ENCODE measurements around the gene ABCG2.
A peak's percentile ranks its signal among the peaks of the same experiment; 100 is the strongest.

Gene ABCG2

GRCh38 chr4:88097781-88098180 is 60.7 kb downstream of the ABCG2 start:
- Histone ChIP-seq H3K36me3 (ENCODE audit: insufficient read depth, low read length) (no peaks in the 10 kb centered on the region), H3K9me3 (ENCODE audit: insufficient read depth, low read depth, low read length) (no peaks in the 10 kb centered on the region)
- WGBS, result 88% methylated on average over 1 of the region's 3 CpGs

GRCh38 chr4:88097301-88097700 is 61.1 kb downstream of the ABCG2 start:
- Histone ChIP-seq H3K4me1 (ENCODE audit: insufficient read depth, low read length) (no peaks in the 10 kb centered on the region), H3K27ac (ENCODE audit: low read depth, low read length) (no peak overlapping the region), H3K9me3 (ENCODE audit: insufficient read depth, low read depth, low read length) (no peaks in the 10 kb centered on the region), H3K27me3 (ENCODE audit: insufficient read depth, low read length) (no peaks in the 10 kb centered on the region), H3K36me3 (ENCODE audit: insufficient read depth, low read length) (no peaks in the 10 kb centered on the region), H3K4me3 (ENCODE audit: low read length) (no peak overlapping the region), H3K9ac (ENCODE audit: low read depth, low read length) (no peak overlapping the region)
- WGBS, result 89% methylated on average over 2 of the region's 2 CpGs

More at GRCh38 chr4:88097781-88098180, 60.7 kb downstream of the ABCG2 start:
- Histone ChIP-seq H3K27ac (ENCODE audit: low read depth, low read length) (no peak overlapping the region), H3K9ac (ENCODE audit: low read depth, low read length) (no peak overlapping the region), H3K4me1 (ENCODE audit: insufficient read depth, low read length) (no peaks in the 10 kb centered on the region), H3K4me3 (ENCODE audit: low read length) (no peak overlapping the region), H3K27me3 (ENCODE audit: insufficient read depth, low read length) (no peaks in the 10 kb centered on the region)

GRCh38 chr4:88093874-88094273 is 64.6 kb downstream of the ABCG2 start:
- Histone ChIP-seq H3K27ac (ENCODE audit: low read depth, low read length) (no peak overlapping the region), H3K4me1 (ENCODE audit: insufficient read depth, low read length) (no peaks in the 10 kb centered on the region), H3K9ac (ENCODE audit: low read depth, low read length) (no peak overlapping the region), H3K27me3 (ENCODE audit: insufficient read depth, low read length) (no peaks in the 10 kb centered on the region), H3K4me3 (ENCODE audit: low read length) (no peak overlapping the region), H3K9me3 (ENCODE audit: insufficient read depth, low read depth, low read length) (no peaks in the 10 kb centered on the region), H3K36me3 (ENCODE audit: insufficient read depth, low read length) (no peaks in the 10 kb centered on the region)
- 89% methylated on average over 5 of the region's 5 CpGs for WGBS

GRCh38 chr4:88091378-88091777 is 67.1 kb downstream of the ABCG2 start:
- H3K27me3 ChIP-seq (ENCODE audit: insufficient read depth, low read length), result no peaks in the 10 kb centered on the region
- H3K9ac ChIP-seq (ENCODE audit: low read depth, low read length), result no peak overlapping the region
- H3K4me3 ChIP-seq (ENCODE audit: low read length), result no peak overlapping the region
- WGBS, result 98% methylated on average over 2 of the region's 3 CpGs
- H3K9me3 ChIP-seq (ENCODE audit: insufficient read depth, low read depth, low read length), result no peaks in the 10 kb centered on the region
- no peaks in the 10 kb centered on the region for H3K4me1 ChIP-seq (ENCODE audit: insufficient read depth, low read length)
- no peaks in the 10 kb centered on the region for H3K36me3 ChIP-seq (ENCODE audit: insufficient read depth, low read length)
- H3K27ac ChIP-seq (ENCODE audit: low read depth, low read length), result no peak overlapping the region

- Histone ChIP-seq H3K4me3 (ENCODE audit: low read length) (no peak overlapping the region), H3K27ac (ENCODE audit: low read depth, low read length) (no peak overlapping the region), H3K36me3 (ENCODE audit: insufficient read depth, low read length) (no peaks in the 10 kb centered on the region), H3K9me3 (ENCODE audit: insufficient read depth, low read depth, low read length) (no peaks in the 10 kb centered on the region), H3K9ac (ENCODE audit: low read depth, low read length) (no peak overlapping the region), H3K4me1 (ENCODE audit: insufficient read depth, low read length) (no peaks in the 10 kb centered on the region), H3K27me3 (ENCODE audit: insufficient read depth, low read length) (no peaks in the 10 kb centered on the region)
Observed at GRCh38 chr4:88090898-88091297, 67.5 kb downstream of the ABCG2 start.

- H3K4me1 ChIP-seq (ENCODE audit: insufficient read depth, low read length), result no peaks in the 10 kb centered on the region
- no peak overlapping the region for H3K9ac ChIP-seq (ENCODE audit: low read depth, low read length)
- H3K9me3 ChIP-seq (ENCODE audit: insufficient read depth, low read depth, low read length), result no peaks in the 10 kb centered on the region
- no peak overlapping the region for H3K27ac ChIP-seq (ENCODE audit: low read depth, low read length)
- no peak overlapping the region for H3K4me3 ChIP-seq (ENCODE audit: low read length)
- WGBS, result 93% methylated on average over 1 of the region's 1 CpG
- H3K36me3 ChIP-seq (ENCODE audit: insufficient read depth, low read length), result no peaks in the 10 kb centered on the region
- H3K27me3 ChIP-seq (ENCODE audit: insufficient read depth, low read length), result no peaks in the 10 kb centered on the region
Observed at GRCh38 chr4:88087004-88087403, 71.4 kb downstream of the ABCG2 start.

GRCh38 chr4:88080626-88081025 is 77.8 kb downstream of the ABCG2 start:
- WGBS, result 82% methylated on average over 1 of the region's 1 CpG

GRCh38 chr4:88078579-88078978 is 79.9 kb downstream of the ABCG2 start:
- H3K4me1 ChIP-seq (ENCODE audit: insufficient read depth, low read length), result no peaks in the 10 kb centered on the region
- H3K9me3 ChIP-seq (ENCODE audit: insufficient read depth, low read depth, low read length), result no peaks in the 10 kb centered on the region
- H3K27me3 ChIP-seq (ENCODE audit: insufficient read depth, low read length), result no peaks in the 10 kb centered on the region
- H3K27ac ChIP-seq (ENCODE audit: low read depth, low read length), result peak overlapping the region; percentile 41; the same call in 1 of the 2 replicates
- H3K4me3 ChIP-seq (ENCODE audit: low read length), result no peak overlapping the region
- 95% methylated on average over 1 of the region's 2 CpGs for WGBS
- H3K9ac ChIP-seq (ENCODE audit: low read depth, low read length), result no peak overlapping the region
- H3K36me3 ChIP-seq (ENCODE audit: insufficient read depth, low read length), result peaks cover 50% of the 10 kb centered on the region

More at GRCh38 chr4:88080626-88081025, 77.8 kb downstream of the ABCG2 start:
- H3K9me3 ChIP-seq (ENCODE audit: insufficient read depth, low read depth, low read length), result no peaks in the 10 kb centered on the region
- H3K4me1 ChIP-seq (ENCODE audit: insufficient read depth, low read length), result no peaks in the 10 kb centered on the region
- H3K9ac ChIP-seq (ENCODE audit: low read depth, low read length), result no peak overlapping the region
- H3K27ac ChIP-seq (ENCODE audit: low read depth, low read length), result no peak overlapping the region
- H3K4me3 ChIP-seq (ENCODE audit: low read length), result no peak overlapping the region
- no peaks in the 10 kb centered on the region for H3K27me3 ChIP-seq (ENCODE audit: insufficient read depth, low read length)
- H3K36me3 ChIP-seq (ENCODE audit: insufficient read depth, low read length), result peaks cover 29% of the 10 kb centered on the region

- Histone ChIP-seq H3K27ac (ENCODE audit: low read depth, low read length) (peak overlapping the region; percentile 41; the same call in 1 of the 2 replicates), H3K4me1 (ENCODE audit: insufficient read depth, low read length) (no peaks in the 10 kb centered on the region), H3K9me3 (ENCODE audit: insufficient read depth, low read depth, low read length) (no peaks in the 10 kb centered on the region), H3K4me3 (ENCODE audit: low read length) (no peak overlapping the region), H3K27me3 (ENCODE audit: insufficient read depth, low read length) (no peaks in the 10 kb centered on the region), H3K36me3 (ENCODE audit: insufficient read depth, low read length) (peaks cover 54% of the 10 kb centered on the region), H3K9ac (ENCODE audit: low read depth, low read length) (no peak overlapping the region)
- WGBS, result 90% methylated on average over 7 of the region's 7 CpGs
Observed at GRCh38 chr4:88077911-88078524, 80.4 kb downstream of the ABCG2 start.

GRCh38 chr4:88075336-88075735 is 83.1 kb downstream of the ABCG2 start:
- H3K9me3 ChIP-seq (ENCODE audit: insufficient read depth, low read depth, low read length), result no peaks in the 10 kb centered on the region
- H3K4me3 ChIP-seq (ENCODE audit: low read length), result no peak overlapping the region
- H3K27ac ChIP-seq (ENCODE audit: low read depth, low read length), result no peak overlapping the region
- H3K36me3 ChIP-seq (ENCODE audit: insufficient read depth, low read length), result peaks cover 80% of the 10 kb centered on the region
- no peaks in the 10 kb centered on the region for H3K4me1 ChIP-seq (ENCODE audit: insufficient read depth, low read length)
- H3K9ac ChIP-seq (ENCODE audit: low read depth, low read length), result no peak overlapping the region
- WGBS, result 96% methylated on average over 8 of the region's 9 CpGs
- H3K27me3 ChIP-seq (ENCODE audit: insufficient read depth, low read length), result no peaks in the 10 kb centered on the region

GRCh38 chr4:88070031-88070430 is 88.4 kb downstream of the ABCG2 start:
- H3K4me1 ChIP-seq (ENCODE audit: insufficient read depth, low read length), result no peaks in the 10 kb centered on the region
- H3K9me3 ChIP-seq (ENCODE audit: insufficient read depth, low read depth, low read length), result peaks cover 2% of the 10 kb centered on the region; the same call in 1 of the 2 replicates
- WGBS, result 100% methylated on average over 1 of the region's 1 CpG
- H3K9ac ChIP-seq (ENCODE audit: low read depth, low read length), result no peak overlapping the region
- peaks cover 98% of the 10 kb centered on the region for H3K36me3 ChIP-seq (ENCODE audit: insufficient read depth, low read length)
- H3K4me3 ChIP-seq (ENCODE audit: low read length), result no peak overlapping the region
- H3K27ac ChIP-seq (ENCODE audit: low read depth, low read length), result no peak overlapping the region
- H3K27me3 ChIP-seq (ENCODE audit: insufficient read depth, low read length), result no peaks in the 10 kb centered on the region

GRCh38 chr4:88064410-88064809 is 94.0 kb downstream of the ABCG2 start:
- Histone ChIP-seq H3K4me1 (ENCODE audit: insufficient read depth, low read length) (no peaks in the 10 kb centered on the region), H3K36me3 (ENCODE audit: insufficient read depth, low read length) (peaks cover 92% of the 10 kb centered on the region), H3K4me3 (ENCODE audit: low read length) (no peak overlapping the region), H3K27me3 (ENCODE audit: insufficient read depth, low read length) (no peaks in the 10 kb centered on the region), H3K27ac (ENCODE audit: low read depth, low read length) (no peak overlapping the region), H3K9ac (ENCODE audit: low read depth, low read length) (no peak overlapping the region), H3K9me3 (ENCODE audit: insufficient read depth, low read depth, low read length) (0 out of 2 replicates have a peak, but pooled peaks cover 2% of the 10 kb centered on the region)
- 95% methylated on average over 6 of the region's 6 CpGs for WGBS
